Astrocyte (in vitro differentiated cells and primary cell): ENCODE measurements around the gene PLP1.

ENCODE experiments used
- CTCF ChIP-seq: IDR thresholded peaks from 2 replicates; pipeline ENCODE4 v1.5.1; 2011; ENCODE audit warnings: low read depth, mild to moderate bottlenecking, inconsistent platforms, low read length, moderate library complexity; ENCODE audit not compliant: insufficient read depth
- EZH2 ChIP-seq: IDR thresholded peaks from 2 replicates; pipeline ENCODE4 v1.6.1; 2012; ENCODE audit warnings: mild to moderate bottlenecking, low read length, inconsistent platforms; ENCODE audit not compliant: insufficient read depth

GRCh38 chrX:103792916-103793544 is 16.4 kb downstream of the PLP1 start:
- no peak for TF ChIP-seq CTCF
- TF ChIP-seq EZH2 = no peak
